ENCODE results near the gene REV1.

The REV1 gene

DNA sequence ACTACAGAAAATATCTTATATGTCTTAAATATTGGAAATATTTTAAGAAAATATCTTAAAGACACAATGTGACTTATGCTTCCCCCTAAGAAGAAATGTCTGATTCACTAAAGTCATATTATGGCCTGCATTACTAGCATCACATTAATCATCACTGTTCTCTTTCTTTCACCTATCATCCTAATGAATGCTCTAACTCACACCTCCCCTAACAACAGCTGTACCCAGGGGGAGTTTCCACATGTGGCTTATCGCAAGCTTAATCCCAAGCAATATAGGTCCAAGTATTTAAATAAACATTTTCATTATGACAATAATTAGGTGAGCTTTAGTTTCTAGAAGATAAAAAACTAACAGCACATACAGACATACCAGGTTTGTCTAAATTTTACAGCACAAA is 39.6 kb downstream of the REV1 start:
- Histone ChIP-seq H2AFZ (ENCODE audit: low read depth, low read length, severe bottlenecking) (no peak overlapping the region), H4K20me1 (ENCODE audit: low read depth, low read length) (0 out of 2 replicates have a peak, but pooled peaks cover 14% of the 10 kb centered on the region), H3K9me3 (ENCODE audit: insufficient read depth, low read length) (no peaks in the 10 kb centered on the region), H3K4me3 (ENCODE audit: insufficient read depth, low read length, poor library complexity, severe bottlenecking) (no peak overlapping the region), H3K79me2 (ENCODE audit: insufficient read depth, low read length) (peaks cover 59% of the 10 kb centered on the region), H3K27me3 (ENCODE audit: low read length) (no peaks in the 10 kb centered on the region), H3K36me3 (ENCODE audit: low read length) (peaks cover 42% of the 10 kb centered on the region), H3K9ac (ENCODE audit: low read length) (no peak overlapping the region), H3K9me2 (replicated peaks; ENCODE audit: insufficient read depth, low read length) (no peaks in the 10 kb centered on the region), H3K27ac (ENCODE audit: low read depth, low read length) (no peak overlapping the region), H3K4me2 (ENCODE audit: low read depth, low read length, poor library complexity, severe bottlenecking) (no peak overlapping the region), H3F3A (ENCODE audit: insufficient read depth) (peaks cover 3% of the 10 kb centered on the region)
- no peak for TF ChIP-seq EZH2phosphoT487 (conservative IDR thresholded peaks at IDR 0.05; ENCODE audit: low read length)
- TF ChIP-seq, protein P1, sequence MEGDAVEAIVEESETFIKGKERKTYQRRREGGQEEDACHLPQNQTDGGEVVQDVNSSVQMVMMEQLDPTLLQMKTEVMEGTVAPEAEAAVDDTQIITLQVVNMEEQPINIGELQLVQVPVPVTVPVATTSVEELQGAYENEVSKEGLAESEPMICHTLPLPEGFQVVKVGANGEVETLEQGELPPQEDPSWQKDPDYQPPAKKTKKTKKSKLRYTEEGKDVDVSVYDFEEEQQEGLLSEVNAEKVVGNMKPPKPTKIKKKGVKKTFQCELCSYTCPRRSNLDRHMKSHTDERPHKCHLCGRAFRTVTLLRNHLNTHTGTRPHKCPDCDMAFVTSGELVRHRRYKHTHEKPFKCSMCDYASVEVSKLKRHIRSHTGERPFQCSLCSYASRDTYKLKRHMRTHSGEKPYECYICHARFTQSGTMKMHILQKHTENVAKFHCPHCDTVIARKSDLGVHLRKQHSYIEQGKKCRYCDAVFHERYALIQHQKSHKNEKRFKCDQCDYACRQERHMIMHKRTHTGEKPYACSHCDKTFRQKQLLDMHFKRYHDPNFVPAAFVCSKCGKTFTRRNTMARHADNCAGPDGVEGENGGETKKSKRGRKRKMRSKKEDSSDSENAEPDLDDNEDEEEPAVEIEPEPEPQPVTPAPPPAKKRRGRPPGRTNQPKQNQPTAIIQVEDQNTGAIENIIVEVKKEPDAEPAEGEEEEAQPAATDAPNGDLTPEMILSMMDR (IDR thresholded peaks at IDR 0.05; ENCODE audit: insufficient read depth, low read length, poor library complexity, severe bottlenecking) = no peak

DNA sequence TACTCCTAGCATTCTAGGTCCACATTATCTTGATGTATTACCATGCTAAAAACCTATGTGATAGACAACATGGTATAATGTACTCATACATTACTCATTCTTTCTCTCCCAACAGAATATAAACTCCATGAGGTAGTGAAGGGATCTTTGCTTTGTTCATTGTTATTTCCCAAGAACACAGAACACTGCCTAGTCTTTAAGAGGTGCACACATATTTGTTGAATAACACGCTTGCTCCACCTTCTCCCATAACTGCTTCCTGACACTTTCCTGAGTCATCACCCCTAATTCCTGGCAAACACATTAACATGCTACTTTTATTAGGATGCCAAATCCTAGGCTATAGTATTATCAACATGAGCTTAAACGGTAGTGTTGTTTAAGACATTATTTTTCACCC is 41.3 kb downstream of the REV1 start:
- peaks cover 63% of the 10 kb centered on the region for H3K79me2 ChIP-seq (ENCODE audit: insufficient read depth, low read length)
- no peak overlapping the region for H3K27ac ChIP-seq (ENCODE audit: low read depth, low read length)
- peaks cover 35% of the 10 kb centered on the region for H3K36me3 ChIP-seq (ENCODE audit: low read length)

DNA sequence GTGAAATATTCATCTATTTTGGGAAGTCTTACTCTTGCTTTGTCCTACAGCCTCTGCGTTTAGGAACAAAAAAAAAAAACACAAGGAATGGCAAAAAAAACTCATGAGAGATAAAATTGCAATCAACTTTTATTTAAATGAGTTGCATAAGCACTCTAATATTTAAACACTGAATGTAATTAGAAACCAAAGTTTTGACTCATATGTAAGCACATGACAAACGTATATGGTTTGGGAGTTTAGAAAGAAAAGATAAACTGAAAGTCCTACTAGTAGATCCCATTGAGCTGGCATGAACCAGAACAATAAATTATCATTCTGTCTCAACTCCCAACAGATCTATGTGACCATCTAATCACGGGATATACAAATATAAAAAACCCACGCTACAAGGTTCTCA is 44.8 kb downstream of the REV1 start:
- peaks cover 29% of the 10 kb centered on the region for H3K36me3 ChIP-seq (ENCODE audit: low read length)

More for the DNA sequence above, 41.3 kb downstream of the REV1 start:
- H4K20me1 ChIP-seq (ENCODE audit: low read depth, low read length) = 0 out of 2 replicates have a peak, but pooled peaks cover 14% of the 10 kb centered on the region
- no peak overlapping the region for H3K4me2 ChIP-seq (ENCODE audit: low read depth, low read length, poor library complexity, severe bottlenecking)
- TF ChIP-seq, protein P1 (IDR thresholded peaks at IDR 0.05; ENCODE audit: insufficient read depth, low read length, poor library complexity, severe bottlenecking) = no peak
- TF ChIP-seq EZH2phosphoT487 (conservative IDR thresholded peaks at IDR 0.05; ENCODE audit: low read length) = no peak
- no peak overlapping the region for H3K9ac ChIP-seq (ENCODE audit: low read length)
- no peaks in the 10 kb centered on the region for H3K9me3 ChIP-seq (ENCODE audit: insufficient read depth, low read length)
- H3K27me3 ChIP-seq (ENCODE audit: low read length) = no peaks in the 10 kb centered on the region
- no peak overlapping the region for H3K4me3 ChIP-seq (ENCODE audit: insufficient read depth, low read length, poor library complexity, severe bottlenecking)
- H3K9me2 ChIP-seq (replicated peaks; ENCODE audit: insufficient read depth, low read length) = no peaks in the 10 kb centered on the region
- no peaks in the 10 kb centered on the region; the same call in none of the 2 replicates for H3F3A ChIP-seq (ENCODE audit: insufficient read depth)
- H2AFZ ChIP-seq (ENCODE audit: low read depth, low read length, severe bottlenecking) = no peak overlapping the region

More for the DNA sequence above, 44.8 kb downstream of the REV1 start:
- no peaks in the 10 kb centered on the region for H3K9me2 ChIP-seq (replicated peaks; ENCODE audit: insufficient read depth, low read length)
- H4K20me1 ChIP-seq (ENCODE audit: low read depth, low read length) = 0 out of 2 replicates have a peak, but pooled peaks cover 4% of the 10 kb centered on the region
- peaks cover 8% of the 10 kb centered on the region; the same call in 1 of the 2 replicates for H3F3A ChIP-seq (ENCODE audit: insufficient read depth)
- no peaks in the 10 kb centered on the region for H3K9me3 ChIP-seq (ENCODE audit: insufficient read depth, low read length)
- H3K79me2 ChIP-seq (ENCODE audit: insufficient read depth, low read length) = peaks cover 54% of the 10 kb centered on the region
- no peaks in the 10 kb centered on the region for H3K27me3 ChIP-seq (ENCODE audit: low read length)
- no peak overlapping the region for H3K27ac ChIP-seq (ENCODE audit: low read depth, low read length)
- H3K4me3 ChIP-seq (ENCODE audit: insufficient read depth, low read length, poor library complexity, severe bottlenecking) = no peak overlapping the region
- H3K9ac ChIP-seq (ENCODE audit: low read length) = no peak overlapping the region
- no peak overlapping the region for H3K4me2 ChIP-seq (ENCODE audit: low read depth, low read length, poor library complexity, severe bottlenecking)
- TF ChIP-seq EZH2phosphoT487 (conservative IDR thresholded peaks at IDR 0.05; ENCODE audit: low read length) = no peak
- TF ChIP-seq, protein P1 (IDR thresholded peaks at IDR 0.05; ENCODE audit: insufficient read depth, low read length, poor library complexity, severe bottlenecking) = no peak
- H2AFZ ChIP-seq (ENCODE audit: low read depth, low read length, severe bottlenecking) = no peak overlapping the region

All from SU-DHL-6 (cell line).